K562 (cell line): ENCODE data around the gene HMGN1. TPM values are rescaled to one million over a fixed set of nuclear protein-coding genes. Genes with fewer than 3 reads are reported as not detected.
A peak's percentile ranks its signal among the peaks of the same experiment; 100 is the strongest.

Experiments used
- ERF ChIP-seq: fragments of 450-650 bp; formaldehyde crosslinking; IDR thresholded peaks from 2 replicates; pipeline ENCODE4 v1.4.0; 2020; ENCODE audit warnings: mild to moderate bottlenecking, mixed read lengths
- ETV5 ChIP-seq: sonication (generic); formaldehyde crosslinking; IDR thresholded peaks from 2 replicates; pipeline ENCODE4 v1.4.0; 2020; ENCODE audit warnings: low read depth, mild to moderate bottlenecking, missing genetic modification reagents
- KDM2B ChIP-seq: fragments of 250-450 bp; sonication (Bioruptor Pico); IDR thresholded peaks from 2 replicates; pipeline ENCODE4 v1.8.0; 2021; ENCODE audit warnings: mild to moderate bottlenecking, moderate library complexity
- KHSRP ChIP-seq: fragments of 450-650 bp; IDR thresholded peaks from 2 replicates; pipeline ENCODE4 v1.6.1; 2017
- NEUROD1 ChIP-seq: fragments of 150-350 bp; IDR thresholded peaks from 2 replicates; pipeline ENCODE4 v1.6.1; 2014; ENCODE audit warnings: borderline replicate concordance, low read length, low read depth; ENCODE audit not compliant: partially characterized antibody
- NUFIP1 ChIP-seq: fragments of 450-650 bp; IDR thresholded peaks from 2 replicates; pipeline ENCODE4 v1.6.1; 2018; ENCODE audit not compliant: partially characterized antibody
- PTBP1 ChIP-seq: fragments of 200-400 bp; formaldehyde crosslinking; IDR thresholded peaks from 2 replicates; pipeline ENCODE4 v1.6.1; 2017; ENCODE audit warnings: low read depth, low read length
- SIN3B ChIP-seq: fragments of 450-650 bp; IDR thresholded peaks from 2 replicates; pipeline ENCODE4 v1.6.1; 2017; ENCODE audit warnings: low read depth, mild to moderate bottlenecking, moderate library complexity
- ZBTB1 ChIP-seq: sonication (generic); formaldehyde crosslinking; IDR thresholded peaks from 2 replicates; pipeline ENCODE4 v1.8.1; 2023; ENCODE audit warnings: missing genetic modification reagents, low read depth, mild to moderate bottlenecking, borderline replicate concordance
- ZFX ChIP-seq: sonication (generic); formaldehyde crosslinking; IDR thresholded peaks from 2 replicates; pipeline ENCODE4 v1.8.0; 2022; ENCODE audit warnings: mild to moderate bottlenecking, missing genetic modification reagents, moderate library complexity
- ZNF586 ChIP-seq: fragments of 450-650 bp; formaldehyde crosslinking; conservative IDR thresholded peaks from 2 replicates; pipeline ENCODE4 v1.4.0; 2020; ENCODE audit warnings: mild to moderate bottlenecking, moderate library complexity
- polyA plus RNA-seq, 8 experiments: library from polyadenylated mRNA; depleted of rRNA in 4 of 8; stranded (reverse) in 5 of 8; unstranded in 3 of 8; fragments of >200 nt; fragmentation: Nextera tagmentation in 2 of 8; fragmentation: Illumina TruSeq in 1 of 8; extraction: Ambion mirVana in 2 of 8; extraction: Trizol in 1 of 8; gene quantifications; 2 replicates each; pipeline versions ENCODE4 v1.2.1 to v1.2.3, GENCODE V29; 2011 to 2014; ENCODE audit warnings: inconsistent platforms in 1 of 8, missing spikeins in 1 of 8
- total RNA-seq, 7 experiments: library from RNA; depleted of rRNA in 6 of 7; stranded (reverse); fragments of >200 nt in 6 of 7; fragmentation: Illumina TruSeq in 2 of 7; extraction: Trizol in 2 of 7; gene quantifications; 2 replicates each; pipeline versions ENCODE4 v1.2.1 to v1.2.3, GENCODE V29; 2011 to 2021; ENCODE audit warnings: low replicate concordance in 1 of 7
- TF ChIP-seq, protein P1 (sequence below), 2 experiments: fragments of 450-650 bp; IDR thresholded peaks; 2 replicates each; pipeline ENCODE4 v1.6.1; 2016; ENCODE audit warnings: mild to moderate bottlenecking in 2 of 2, borderline replicate concordance in 1 of 2, low read depth in 1 of 2, moderate library complexity in 1 of 2
- TF ChIP-seq, protein P2 (sequence below), 2 experiments: IDR thresholded peaks; 2 replicates each; pipeline ENCODE4 v1.6.1; 2012; ENCODE audit warnings: improper control_type of control experiment in 2 of 2, low read depth in 2 of 2, low read length in 2 of 2, borderline replicate concordance in 1 of 2
- TF ChIP-seq, protein P3 (sequence below): fragments of 450-650 bp; IDR thresholded peaks from 2 replicates; pipeline ENCODE4 v1.6.1; 2016; ENCODE audit warnings: antibody characterized with exemption

Gene HMGN1
- total and polyA plus RNA-seq, 9 of the 15 experiments (the other 6 are each of a cell fraction or from before 2014, with no cell fraction given): 124 to 626 (median 498) TPM

DNA sequence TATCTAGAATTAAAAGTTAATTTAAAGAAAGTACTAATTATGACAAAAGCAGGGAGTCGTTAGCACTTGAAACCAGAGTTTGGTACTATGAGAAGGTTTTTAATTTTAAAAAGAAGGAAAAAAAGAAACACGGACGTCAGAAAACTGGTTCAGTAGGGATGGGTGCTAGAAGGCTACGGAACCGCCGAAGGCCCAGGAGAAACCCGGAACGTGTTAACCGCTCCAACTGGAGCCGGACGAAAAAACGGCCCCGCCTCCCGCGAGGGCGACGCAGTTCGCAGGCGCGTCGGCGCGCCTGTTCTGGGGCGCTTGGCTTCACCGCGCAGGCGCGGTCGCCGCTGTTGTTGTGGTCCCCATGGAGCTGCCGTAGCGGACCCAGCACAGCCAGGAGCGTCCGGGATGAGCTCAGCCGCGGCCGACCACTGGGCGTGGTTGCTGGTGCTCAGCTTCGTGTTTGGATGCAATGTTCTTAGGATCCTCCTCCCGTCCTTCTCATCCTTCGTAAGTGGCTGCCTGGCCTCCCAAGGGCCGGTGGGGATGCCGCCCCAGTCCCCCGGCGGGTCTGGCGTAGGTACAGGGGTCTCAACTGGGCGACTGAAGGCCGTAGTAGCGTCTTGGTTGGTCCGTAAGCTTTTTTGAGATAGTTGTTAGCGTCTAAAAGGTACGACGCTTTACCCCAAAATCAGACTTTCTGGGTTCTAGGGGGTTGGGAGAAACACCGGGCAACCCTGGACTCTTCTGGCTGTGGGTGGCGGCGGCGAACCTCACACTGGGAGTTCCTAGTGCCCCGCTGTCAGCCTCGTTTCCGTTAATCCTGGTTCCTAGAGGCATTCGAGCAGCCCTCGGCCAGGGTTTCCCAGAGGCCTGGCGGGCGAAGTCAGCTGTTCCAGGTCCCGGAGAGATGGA lies 31.4 kb upstream of the HMGN1 start (continued):
- TF ChIP-seq KDM2B (CRISPR knock-in tag): no peak
- TF ChIP-seq ZBTB1: no peak
- peak; percentile 67 for TF ChIP-seq ETV5 (CRISPR knock-in tag)
- TF ChIP-seq, protein P1, sequence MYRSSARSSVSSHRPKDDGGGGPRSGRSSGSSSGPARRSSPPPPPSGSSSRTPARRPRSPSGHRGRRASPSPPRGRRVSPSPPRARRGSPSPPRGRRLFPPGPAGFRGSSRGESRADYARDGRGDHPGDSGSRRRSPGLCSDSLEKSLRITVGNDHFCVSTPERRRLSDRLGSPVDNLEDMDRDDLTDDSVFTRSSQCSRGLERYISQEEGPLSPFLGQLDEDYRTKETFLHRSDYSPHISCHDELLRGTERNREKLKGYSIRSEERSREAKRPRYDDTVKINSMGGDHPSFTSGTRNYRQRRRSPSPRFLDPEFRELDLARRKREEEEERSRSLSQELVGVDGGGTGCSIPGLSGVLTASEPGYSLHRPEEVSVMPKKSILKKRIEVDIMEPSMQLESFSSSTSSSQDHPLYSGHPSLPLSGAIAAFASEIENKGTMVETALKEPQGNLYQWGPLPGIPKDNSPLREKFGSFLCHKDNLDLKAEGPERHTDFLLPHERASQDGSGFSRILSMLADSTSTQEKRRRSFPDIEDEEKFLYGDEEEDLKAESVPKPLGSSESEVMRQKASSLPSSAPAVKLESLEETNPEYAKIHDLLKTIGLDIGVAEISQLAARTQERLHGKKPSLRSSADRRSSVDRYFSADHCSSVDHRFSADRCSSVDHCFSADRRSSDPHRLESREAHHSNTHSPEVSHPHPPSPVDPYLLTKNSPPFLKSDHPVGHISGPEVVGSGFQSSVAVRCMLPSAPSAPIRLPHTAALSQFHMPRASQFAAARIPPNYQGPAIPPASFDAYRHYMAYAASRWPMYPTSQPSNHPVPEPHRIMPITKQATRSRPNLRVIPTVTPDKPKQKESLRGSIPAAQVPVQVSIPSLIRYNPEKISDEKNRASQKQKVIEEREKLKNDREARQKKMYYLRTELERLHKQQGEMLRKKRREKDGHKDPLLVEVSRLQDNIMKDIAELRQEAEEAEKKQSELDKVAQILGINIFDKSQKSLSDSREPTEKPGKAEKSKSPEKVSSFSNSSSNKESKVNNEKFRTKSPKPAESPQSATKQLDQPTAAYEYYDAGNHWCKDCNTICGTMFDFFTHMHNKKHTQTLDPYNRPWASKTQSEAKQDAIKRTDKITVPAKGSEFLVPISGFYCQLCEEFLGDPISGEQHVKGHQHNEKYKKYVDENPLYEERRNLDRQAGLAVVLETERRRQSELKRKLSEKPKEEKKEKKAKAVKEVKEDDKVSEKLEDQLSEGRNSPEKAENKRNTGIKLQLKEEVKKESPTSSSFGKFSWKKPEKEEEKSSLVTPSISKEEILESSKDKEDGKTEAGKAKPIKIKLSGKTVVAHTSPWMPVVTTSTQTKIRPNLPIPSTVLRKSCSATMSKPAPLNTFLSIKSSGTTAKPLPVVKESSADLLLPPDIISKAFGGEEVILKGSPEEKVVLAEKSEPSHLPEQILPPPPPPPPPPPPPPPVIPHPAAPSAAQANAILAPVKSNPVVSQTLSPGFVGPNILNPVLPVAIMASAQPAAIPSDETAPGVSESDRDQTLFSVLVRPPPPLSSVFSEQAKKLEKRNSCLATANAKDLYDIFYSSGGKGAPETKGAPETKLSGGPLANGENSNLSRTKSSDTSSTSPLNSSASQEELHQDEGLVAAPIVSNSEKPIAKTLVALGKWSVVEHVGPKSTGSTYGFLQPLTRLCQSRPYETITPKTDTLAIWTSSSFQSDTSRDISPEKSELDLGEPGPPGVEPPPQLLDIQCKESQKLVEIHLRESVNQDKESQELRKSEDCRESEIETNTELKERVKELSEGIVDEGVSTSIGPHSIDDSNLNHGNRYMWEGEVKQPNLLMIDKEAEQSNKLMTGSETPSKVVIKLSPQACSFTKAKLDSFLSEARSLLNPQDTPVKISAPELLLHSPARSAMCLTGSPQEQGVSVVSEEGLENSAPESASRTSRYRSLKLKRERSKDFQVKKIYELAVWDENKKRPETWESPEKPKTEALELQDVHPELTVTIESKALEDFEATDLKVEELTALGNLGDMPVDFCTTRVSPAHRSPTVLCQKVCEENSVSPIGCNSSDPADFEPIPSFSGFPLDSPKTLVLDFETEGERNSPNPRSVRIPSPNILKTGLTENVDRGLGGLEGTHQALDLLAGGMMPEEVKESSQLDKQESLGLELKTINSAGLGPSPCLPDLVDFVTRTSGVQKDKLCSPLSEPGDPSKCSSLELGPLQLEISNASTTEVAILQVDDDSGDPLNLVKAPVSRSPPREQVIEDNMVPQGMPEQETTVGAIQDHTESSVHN (IDR thresholded peaks at IDR 0.05; ENCODE audit: borderline replicate concordance in 1 of 2, low read depth in 1 of 2): no peak
- no peak for TF ChIP-seq ERF (CRISPR knock-in tag)
- TF ChIP-seq SIN3B: no peak; the same call in 1 of the 2 replicates
- TF ChIP-seq KHSRP: no peak
- no peak for TF ChIP-seq NUFIP1
- TF ChIP-seq, protein P2, sequence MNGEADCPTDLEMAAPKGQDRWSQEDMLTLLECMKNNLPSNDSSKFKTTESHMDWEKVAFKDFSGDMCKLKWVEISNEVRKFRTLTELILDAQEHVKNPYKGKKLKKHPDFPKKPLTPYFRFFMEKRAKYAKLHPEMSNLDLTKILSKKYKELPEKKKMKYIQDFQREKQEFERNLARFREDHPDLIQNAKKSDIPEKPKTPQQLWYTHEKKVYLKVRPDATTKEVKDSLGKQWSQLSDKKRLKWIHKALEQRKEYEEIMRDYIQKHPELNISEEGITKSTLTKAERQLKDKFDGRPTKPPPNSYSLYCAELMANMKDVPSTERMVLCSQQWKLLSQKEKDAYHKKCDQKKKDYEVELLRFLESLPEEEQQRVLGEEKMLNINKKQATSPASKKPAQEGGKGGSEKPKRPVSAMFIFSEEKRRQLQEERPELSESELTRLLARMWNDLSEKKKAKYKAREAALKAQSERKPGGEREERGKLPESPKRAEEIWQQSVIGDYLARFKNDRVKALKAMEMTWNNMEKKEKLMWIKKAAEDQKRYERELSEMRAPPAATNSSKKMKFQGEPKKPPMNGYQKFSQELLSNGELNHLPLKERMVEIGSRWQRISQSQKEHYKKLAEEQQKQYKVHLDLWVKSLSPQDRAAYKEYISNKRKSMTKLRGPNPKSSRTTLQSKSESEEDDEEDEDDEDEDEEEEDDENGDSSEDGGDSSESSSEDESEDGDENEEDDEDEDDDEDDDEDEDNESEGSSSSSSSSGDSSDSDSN (IDR thresholded peaks at IDR 0.05; ENCODE audit: borderline replicate concordance in 1 of 2, low read depth in 2 of 2, low read length in 2 of 2): peak in 1 of 2 experiments; percentile 84; a peak in 1 of 4 replicates
- no peak for TF ChIP-seq PTBP1
- TF ChIP-seq NEUROD1: peak; percentile 71
- TF ChIP-seq ZNF586 (CRISPR knock-in tag): no peak
- TF ChIP-seq, protein P3, sequence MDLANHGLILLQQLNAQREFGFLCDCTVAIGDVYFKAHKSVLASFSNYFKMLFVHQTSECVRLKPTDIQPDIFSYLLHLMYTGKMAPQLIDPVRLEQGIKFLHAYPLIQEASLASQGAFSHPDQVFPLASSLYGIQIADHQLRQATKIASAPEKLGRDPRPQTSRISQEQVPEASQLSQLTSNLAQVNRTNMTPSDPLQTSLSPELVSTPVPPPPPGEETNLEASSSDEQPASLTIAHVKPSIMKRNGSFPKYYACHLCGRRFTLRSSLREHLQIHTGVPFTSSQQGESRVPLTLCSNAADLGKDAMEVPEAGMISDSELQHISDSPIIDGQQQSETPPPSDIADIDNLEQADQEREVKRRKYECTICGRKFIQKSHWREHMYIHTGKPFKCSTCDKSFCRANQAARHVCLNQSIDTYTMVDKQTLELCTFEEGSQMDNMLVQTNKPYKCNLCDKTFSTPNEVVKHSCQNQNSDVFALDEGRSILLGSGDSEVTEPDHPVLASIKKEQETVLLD: peak; percentile 31; the same call in 1 of the 2 replicates
- TF ChIP-seq ZFX: peak; percentile 76
